ENCODE measurements around the gene DLK2.

DLK2 gene

DNA sequence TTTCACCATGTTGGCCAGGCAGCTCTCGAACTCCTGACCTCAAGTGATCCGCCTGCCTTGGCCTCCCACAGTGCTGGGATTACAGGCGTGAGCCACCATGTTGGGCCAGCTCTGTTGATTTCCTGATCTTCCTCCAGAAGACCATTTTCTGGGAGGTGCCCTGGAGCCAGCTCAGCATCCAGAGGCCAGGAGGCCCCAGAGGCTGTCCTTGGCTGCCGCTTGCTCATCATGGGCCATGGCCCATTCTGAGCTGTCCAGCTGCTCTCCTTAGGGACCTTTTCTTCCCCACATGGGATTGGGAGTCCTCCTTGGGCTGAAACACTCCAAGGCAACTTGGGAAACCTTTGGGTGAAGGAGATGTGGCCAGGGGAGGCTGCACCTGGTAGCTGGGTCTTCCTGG is 39.4 kb upstream of the DLK2 start:
- H3K9ac ChIP-seq (ENCODE audit: low read length) = no peak overlapping the region
- no peak overlapping the region for H3K4me2 ChIP-seq (ENCODE audit: low read depth, low read length, poor library complexity, severe bottlenecking)

DNA sequence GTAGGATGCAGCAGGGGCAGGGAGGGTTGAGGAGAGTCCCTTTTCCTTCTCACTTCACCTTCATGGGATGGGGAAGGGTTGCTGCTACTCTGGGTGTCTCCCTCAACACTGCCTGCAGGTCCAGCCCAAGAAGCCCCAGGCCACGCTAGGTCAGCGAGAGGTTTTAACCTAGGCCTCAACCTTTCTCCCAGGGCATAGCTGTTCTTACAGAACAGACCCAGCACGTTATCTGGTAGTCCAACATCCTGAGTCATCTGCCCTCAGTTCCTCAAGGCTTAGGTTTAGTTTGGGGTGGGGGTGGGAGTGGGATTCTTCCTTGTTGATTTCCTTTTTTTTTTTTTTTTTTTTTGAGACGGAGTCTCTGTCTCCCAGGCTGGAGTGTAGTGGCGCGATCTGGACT is 39.0 kb upstream of the DLK2 start:
- TF ChIP-seq, protein P1, sequence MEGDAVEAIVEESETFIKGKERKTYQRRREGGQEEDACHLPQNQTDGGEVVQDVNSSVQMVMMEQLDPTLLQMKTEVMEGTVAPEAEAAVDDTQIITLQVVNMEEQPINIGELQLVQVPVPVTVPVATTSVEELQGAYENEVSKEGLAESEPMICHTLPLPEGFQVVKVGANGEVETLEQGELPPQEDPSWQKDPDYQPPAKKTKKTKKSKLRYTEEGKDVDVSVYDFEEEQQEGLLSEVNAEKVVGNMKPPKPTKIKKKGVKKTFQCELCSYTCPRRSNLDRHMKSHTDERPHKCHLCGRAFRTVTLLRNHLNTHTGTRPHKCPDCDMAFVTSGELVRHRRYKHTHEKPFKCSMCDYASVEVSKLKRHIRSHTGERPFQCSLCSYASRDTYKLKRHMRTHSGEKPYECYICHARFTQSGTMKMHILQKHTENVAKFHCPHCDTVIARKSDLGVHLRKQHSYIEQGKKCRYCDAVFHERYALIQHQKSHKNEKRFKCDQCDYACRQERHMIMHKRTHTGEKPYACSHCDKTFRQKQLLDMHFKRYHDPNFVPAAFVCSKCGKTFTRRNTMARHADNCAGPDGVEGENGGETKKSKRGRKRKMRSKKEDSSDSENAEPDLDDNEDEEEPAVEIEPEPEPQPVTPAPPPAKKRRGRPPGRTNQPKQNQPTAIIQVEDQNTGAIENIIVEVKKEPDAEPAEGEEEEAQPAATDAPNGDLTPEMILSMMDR (IDR thresholded peaks at IDR 0.05; ENCODE audit: insufficient read depth, low read length, poor library complexity, severe bottlenecking) = no peak
- no peak overlapping the region for H3K4me2 ChIP-seq (ENCODE audit: low read depth, low read length, poor library complexity, severe bottlenecking)
- no peak overlapping the region for H3K27ac ChIP-seq (ENCODE audit: low read depth, low read length)
- no peaks in the 10 kb centered on the region for H3K9me3 ChIP-seq (ENCODE audit: insufficient read depth, low read length)
- no peaks in the 10 kb centered on the region for H3K79me2 ChIP-seq (ENCODE audit: insufficient read depth, low read length)
- no peak overlapping the region for H3K4me3 ChIP-seq (ENCODE audit: insufficient read depth, low read length, poor library complexity, severe bottlenecking)
- no peaks in the 10 kb centered on the region for H4K20me1 ChIP-seq (ENCODE audit: low read depth, low read length)
- no peaks in the 10 kb centered on the region for H3K27me3 ChIP-seq (ENCODE audit: low read length)
- H3F3A ChIP-seq (ENCODE audit: insufficient read depth) = no peaks in the 10 kb centered on the region
- H3K36me3 ChIP-seq (ENCODE audit: low read length) = no peaks in the 10 kb centered on the region
- H2AFZ ChIP-seq (ENCODE audit: low read depth, low read length, severe bottlenecking) = no peak overlapping the region
- H3K9ac ChIP-seq (ENCODE audit: low read length) = no peak overlapping the region
- no peaks in the 10 kb centered on the region for H3K9me2 ChIP-seq (replicated peaks; ENCODE audit: insufficient read depth, low read length)

More for the DNA sequence above, 39.4 kb upstream of the DLK2 start:
- Histone ChIP-seq H3K9me2 (replicated peaks; ENCODE audit: insufficient read depth, low read length) (no peaks in the 10 kb centered on the region), H3F3A (ENCODE audit: insufficient read depth) (no peaks in the 10 kb centered on the region), H3K9me3 (ENCODE audit: insufficient read depth, low read length) (no peaks in the 10 kb centered on the region), H3K4me3 (ENCODE audit: insufficient read depth, low read length, poor library complexity, severe bottlenecking) (no peak overlapping the region), H3K79me2 (ENCODE audit: insufficient read depth, low read length) (no peaks in the 10 kb centered on the region), H2AFZ (ENCODE audit: low read depth, low read length, severe bottlenecking) (no peak overlapping the region), H4K20me1 (ENCODE audit: low read depth, low read length) (no peaks in the 10 kb centered on the region), H3K27ac (ENCODE audit: low read depth, low read length) (no peak overlapping the region), H3K36me3 (ENCODE audit: low read length) (no peaks in the 10 kb centered on the region), H3K27me3 (ENCODE audit: low read length) (no peaks in the 10 kb centered on the region)
- TF ChIP-seq, protein P1 (IDR thresholded peaks at IDR 0.05; ENCODE audit: insufficient read depth, low read length, poor library complexity, severe bottlenecking) = no peak
- TF ChIP-seq EZH2phosphoT487 (conservative IDR thresholded peaks at IDR 0.05; ENCODE audit: low read length) = no peak

DNA sequence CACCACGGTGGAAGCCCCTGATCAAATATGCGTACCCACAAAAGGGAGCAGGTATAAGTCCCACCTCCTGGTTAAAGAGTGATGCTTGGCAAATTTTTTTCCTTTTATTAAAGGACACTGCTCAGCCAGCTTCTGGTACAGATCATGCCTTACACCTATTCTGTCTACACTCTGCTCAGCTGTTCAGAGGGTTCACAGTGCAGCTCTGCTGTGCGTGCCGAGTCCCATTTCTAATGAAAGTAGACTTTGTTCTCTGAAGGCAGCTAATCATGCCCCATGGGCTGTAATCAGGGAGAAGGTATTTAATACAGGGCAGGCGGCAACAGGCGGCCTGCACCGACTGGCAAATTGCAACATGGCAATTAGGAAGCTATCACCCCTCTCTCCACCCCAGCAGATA is 38.5 kb upstream of the DLK2 start:
- Histone ChIP-seq H3F3A (ENCODE audit: insufficient read depth) (no peaks in the 10 kb centered on the region), H3K9me2 (replicated peaks; ENCODE audit: insufficient read depth, low read length) (no peaks in the 10 kb centered on the region), H2AFZ (ENCODE audit: low read depth, low read length, severe bottlenecking) (no peak overlapping the region), H3K9me3 (ENCODE audit: insufficient read depth, low read length) (no peaks in the 10 kb centered on the region), H4K20me1 (ENCODE audit: low read depth, low read length) (no peaks in the 10 kb centered on the region), H3K27ac (ENCODE audit: low read depth, low read length) (no peak overlapping the region), H3K4me2 (ENCODE audit: low read depth, low read length, poor library complexity, severe bottlenecking) (no peak overlapping the region), H3K36me3 (ENCODE audit: low read length) (no peaks in the 10 kb centered on the region), H3K79me2 (ENCODE audit: insufficient read depth, low read length) (no peaks in the 10 kb centered on the region), H3K4me3 (ENCODE audit: insufficient read depth, low read length, poor library complexity, severe bottlenecking) (no peak overlapping the region), H3K27me3 (ENCODE audit: low read length) (no peaks in the 10 kb centered on the region), H3K9ac (ENCODE audit: low read length) (no peak overlapping the region)
- no peak for TF ChIP-seq EZH2phosphoT487 (conservative IDR thresholded peaks at IDR 0.05; ENCODE audit: low read length)
- TF ChIP-seq, protein P1 (IDR thresholded peaks at IDR 0.05; ENCODE audit: insufficient read depth, low read length, poor library complexity, severe bottlenecking) = no peak

DNA sequence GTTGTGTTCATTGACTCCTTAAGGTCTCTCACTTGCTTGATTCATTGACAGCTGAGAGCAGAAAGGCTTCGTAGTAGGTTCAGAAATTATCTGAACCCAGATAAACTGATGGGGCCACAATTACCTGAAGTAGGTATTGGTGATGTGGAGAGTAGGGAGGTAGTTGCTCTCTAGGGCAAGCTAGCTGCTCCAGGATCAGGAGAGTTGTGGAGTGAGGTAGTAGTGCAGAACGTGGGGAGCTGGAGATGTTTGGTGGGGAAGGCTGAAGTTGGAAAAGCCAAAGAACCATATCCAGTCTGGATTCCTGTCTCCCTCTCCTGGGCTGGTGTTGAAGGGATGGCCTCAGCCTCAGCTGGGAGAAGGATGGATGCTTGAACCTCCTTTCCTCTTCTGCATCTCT is 37.9 kb upstream of the DLK2 start:
- TF ChIP-seq, protein P1 (IDR thresholded peaks at IDR 0.05; ENCODE audit: insufficient read depth, low read length, poor library complexity, severe bottlenecking) = no peak
- TF ChIP-seq EZH2phosphoT487 (conservative IDR thresholded peaks at IDR 0.05; ENCODE audit: low read length) = no peak
- Histone ChIP-seq H3K9ac (ENCODE audit: low read length) (no peak overlapping the region), H3K36me3 (ENCODE audit: low read length) (no peaks in the 10 kb centered on the region), H3F3A (ENCODE audit: insufficient read depth) (no peaks in the 10 kb centered on the region), H2AFZ (ENCODE audit: low read depth, low read length, severe bottlenecking) (no peak overlapping the region), H3K9me3 (ENCODE audit: insufficient read depth, low read length) (no peaks in the 10 kb centered on the region), H3K4me2 (ENCODE audit: low read depth, low read length, poor library complexity, severe bottlenecking) (no peak overlapping the region), H3K9me2 (replicated peaks; ENCODE audit: insufficient read depth, low read length) (no peaks in the 10 kb centered on the region), H3K27me3 (ENCODE audit: low read length) (no peaks in the 10 kb centered on the region), H3K27ac (ENCODE audit: low read depth, low read length) (no peak overlapping the region), H3K4me3 (ENCODE audit: insufficient read depth, low read length, poor library complexity, severe bottlenecking) (no peak overlapping the region), H4K20me1 (ENCODE audit: low read depth, low read length) (no peaks in the 10 kb centered on the region), H3K79me2 (ENCODE audit: insufficient read depth, low read length) (no peaks in the 10 kb centered on the region; the same call in 1 of the 2 replicates)
